ELR (cell line): ENCODE measurements around the gene ZZZ3.
"Not testable (repeated sequence)": the region's sequence is repeated elsewhere in the genome, so short reads cannot be mapped to it uniquely, and the experiment has no call there.

Experiments used
- DNase-seq: peaks from one replicate; pipeline ENCODE4 v3.0.0-alpha.2; 2015; ENCODE audit warnings: low read depth

Gene ZZZ3

DNA sequence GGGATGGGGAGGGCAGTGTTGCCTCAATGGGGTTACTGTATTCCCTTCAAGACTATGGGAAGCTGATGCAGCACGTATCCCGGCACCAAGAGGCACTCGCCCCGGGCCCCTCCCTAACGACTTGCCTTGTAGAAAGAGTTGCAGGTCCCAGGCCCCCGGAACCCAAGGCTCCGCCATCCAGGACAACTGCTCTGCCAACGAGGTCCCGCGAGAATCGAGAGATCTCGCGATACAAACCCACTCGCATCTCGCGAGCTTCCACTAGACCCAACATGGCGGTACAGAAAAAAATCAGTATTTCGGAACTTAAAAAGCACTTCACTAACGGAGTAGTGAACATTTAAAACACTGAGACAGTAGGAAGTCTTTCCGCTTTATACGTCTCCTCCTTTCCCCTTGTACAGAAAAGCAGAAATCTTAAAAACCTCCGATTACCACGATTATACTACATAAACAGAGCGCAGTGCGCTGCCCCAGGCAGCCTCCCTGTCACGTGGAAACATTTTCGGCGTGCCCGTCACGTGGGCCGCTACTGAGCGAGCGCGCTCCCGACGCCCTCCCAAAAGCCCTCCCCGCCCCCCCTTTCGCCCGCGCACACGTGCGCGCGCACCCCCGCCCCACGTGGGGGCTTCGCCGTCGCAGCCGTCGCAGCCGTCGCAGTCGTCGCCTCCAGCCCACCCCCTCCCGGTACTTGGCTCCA lies at the start of gene ZZZ3:
ZZZ3 (minus strand) TSS at position 199 of the 700 bp plus-strand sequence. CDS start 49,304 bp downstream, outside the sequence.
- DNase-seq: peak; percentile 93

DNA sequence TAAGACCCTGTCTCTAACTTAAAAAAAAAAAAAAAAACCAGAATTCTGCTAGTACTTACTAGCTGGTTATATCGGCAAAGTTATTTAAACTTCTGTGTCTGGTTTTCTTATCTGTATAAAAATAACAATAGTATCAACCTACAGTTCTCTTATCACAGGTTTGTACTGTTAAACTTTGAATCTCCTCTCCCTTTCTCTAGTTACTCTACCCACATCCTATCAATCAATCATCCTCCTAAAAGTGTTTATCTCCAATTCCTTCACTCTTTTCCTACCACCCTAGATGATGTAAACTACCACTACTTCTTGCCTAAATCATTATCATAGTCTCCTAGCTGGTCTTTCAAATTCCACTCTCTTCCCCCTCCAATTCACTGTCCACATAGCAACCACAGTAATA lies 49.6 kb upstream of the ZZZ3 start:
- DNase-seq: no peak

DNA sequence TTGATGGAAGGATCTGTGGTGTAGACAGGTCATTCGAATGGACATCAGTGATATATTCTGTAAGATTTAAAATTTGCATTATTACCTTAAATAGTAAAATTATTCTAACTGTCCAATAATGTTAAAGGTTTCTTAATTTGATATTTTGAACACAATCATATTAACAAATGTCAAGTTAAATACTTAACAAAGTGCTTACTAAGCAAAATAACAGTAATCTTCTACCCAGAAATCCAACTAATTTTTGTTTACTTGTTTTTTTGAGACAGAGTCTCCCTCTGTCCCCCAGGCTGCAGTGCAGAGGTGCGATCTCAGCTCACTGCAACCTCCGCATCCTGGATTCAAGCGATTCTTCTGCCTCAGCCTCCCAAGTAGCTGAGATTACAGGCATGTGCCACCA lies 43.2 kb upstream of the ZZZ3 start:
- DNase-seq: no peak

DNA sequence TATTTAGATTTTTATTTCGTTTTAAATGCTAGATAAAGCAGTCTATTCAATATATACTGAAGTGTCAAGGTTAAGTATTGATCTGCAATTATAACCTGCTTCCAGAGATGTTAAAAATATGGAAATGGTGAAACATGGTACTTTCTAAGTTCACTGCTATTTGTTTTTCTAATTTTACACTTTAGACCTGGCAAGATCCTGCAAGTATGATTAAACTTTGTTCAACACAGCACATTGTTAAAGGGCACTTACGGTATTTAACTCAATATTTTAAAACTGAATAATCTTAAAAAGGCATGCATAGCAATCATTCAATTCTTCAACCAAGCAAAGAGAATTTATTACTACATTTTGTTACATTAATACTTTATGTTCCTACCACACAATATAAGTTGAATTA lies 35.7 kb upstream of the ZZZ3 start:
- no peak for DNase-seq

DNA sequence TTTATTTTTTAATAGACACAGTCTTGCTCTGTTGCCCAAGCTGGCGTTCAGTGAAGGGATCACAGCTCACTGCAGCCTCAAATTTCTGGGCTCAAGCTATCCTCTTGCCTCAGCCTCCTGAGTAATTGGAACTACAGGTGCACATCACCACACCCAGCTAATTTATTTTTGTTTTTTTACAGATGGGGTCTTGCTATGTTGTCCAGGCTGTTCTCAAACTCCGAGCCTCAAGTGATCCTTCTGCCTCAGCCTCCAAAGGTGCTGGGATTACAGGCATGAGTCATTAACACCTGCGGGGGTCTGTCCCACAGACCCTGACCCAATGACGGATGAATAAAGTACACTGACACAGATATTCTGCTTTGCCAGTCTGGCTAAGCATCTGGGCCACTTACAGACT lies 33.6 kb upstream of the ZZZ3 start:
- no peak for DNase-seq

DNA sequence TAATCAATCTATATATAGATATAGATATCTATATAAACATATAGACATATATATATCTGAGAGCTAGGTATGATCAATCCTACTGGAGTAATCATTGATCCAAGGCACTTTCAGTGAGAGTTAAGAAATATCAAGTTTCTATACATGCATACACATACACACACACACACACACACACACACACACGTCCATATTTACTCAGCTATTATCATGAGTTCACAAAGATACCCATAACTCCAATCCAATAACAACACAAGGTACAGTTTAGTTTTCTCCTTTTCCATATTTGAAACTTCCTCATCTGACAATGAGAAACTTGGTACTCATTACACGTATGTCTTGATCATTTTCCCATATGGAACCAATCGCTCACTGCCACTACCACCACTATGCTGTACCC lies 27.3 kb upstream of the ZZZ3 start:
- no peak for DNase-seq

DNA sequence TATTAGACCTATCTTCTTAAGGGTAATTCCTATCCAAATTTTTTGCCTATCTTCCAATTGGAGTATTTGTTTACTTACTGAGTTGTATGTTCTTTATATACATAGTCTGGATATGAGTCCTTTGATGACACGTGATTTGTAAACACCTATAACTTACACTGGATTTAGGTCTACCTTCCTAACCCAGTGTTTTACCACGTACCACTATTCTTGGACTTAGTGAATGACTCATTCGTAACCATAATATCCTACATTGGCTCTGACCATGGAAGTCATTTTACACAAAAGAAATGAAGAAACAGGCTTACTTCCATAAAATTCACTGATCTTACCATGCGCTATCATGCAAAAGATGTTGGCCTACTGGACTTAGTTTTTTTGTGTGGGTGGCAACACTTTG lies 23.9 kb upstream of the ZZZ3 start:
- peak; percentile 59 for DNase-seq

DNA sequence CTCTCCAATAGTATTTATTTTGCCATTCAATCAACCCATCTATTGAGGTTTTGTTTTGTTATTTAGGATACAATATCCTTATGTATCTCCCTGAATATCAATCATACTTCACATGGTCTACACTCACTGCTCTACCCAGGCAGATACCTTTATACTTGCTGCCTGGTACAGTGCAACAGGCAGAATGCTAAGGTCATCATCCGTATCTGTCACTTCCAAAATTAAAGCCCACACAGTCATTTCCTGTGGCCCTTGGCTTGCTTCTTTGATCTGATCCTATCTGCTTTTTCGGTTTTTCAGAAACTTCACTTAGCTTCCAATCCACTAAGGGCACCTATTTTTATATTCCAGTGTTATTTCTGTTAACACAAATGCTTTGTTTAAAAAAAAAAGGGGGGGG lies 22.3 kb upstream of the ZZZ3 start:
- DNase-seq: no peak

DNA sequence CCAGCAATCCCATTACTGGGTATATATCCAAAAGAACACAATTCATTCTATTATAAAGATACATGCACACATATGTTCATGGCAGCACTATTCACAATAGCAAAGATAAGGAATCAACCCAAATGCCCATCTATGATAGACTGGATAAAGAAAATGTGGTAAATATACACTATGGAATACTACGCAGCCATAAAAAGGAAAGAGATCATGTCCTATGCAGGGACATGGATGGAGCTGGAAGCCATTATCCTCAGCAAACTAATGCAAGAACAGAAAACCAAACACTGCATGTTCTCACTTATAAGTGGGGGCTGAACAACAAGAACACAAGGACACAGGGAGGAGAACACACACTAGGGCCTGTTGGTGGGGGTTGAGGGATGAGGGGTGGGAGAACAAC lies 17.2 kb upstream of the ZZZ3 start:
- DNase-seq: not testable (repeated sequence)

DNA sequence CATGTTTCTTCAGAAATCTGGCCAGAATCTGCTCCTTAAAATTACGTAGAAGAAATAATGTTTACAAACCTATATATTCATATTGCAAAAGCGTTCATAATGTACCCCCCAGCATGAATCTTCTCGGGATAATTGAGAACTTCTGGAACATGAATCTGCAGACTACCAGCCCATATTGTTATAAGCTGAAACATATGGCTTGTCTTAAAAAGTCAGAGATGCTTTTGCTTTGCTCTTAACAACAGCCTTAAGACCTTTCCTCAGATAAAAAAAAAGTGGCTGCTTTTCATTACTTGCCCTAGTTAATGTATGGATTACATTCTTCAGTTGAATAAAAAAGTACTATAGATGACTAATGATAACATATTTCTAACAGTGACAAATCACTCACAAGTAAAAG lies 15.0 kb upstream of the ZZZ3 start:
- no peak for DNase-seq

DNA sequence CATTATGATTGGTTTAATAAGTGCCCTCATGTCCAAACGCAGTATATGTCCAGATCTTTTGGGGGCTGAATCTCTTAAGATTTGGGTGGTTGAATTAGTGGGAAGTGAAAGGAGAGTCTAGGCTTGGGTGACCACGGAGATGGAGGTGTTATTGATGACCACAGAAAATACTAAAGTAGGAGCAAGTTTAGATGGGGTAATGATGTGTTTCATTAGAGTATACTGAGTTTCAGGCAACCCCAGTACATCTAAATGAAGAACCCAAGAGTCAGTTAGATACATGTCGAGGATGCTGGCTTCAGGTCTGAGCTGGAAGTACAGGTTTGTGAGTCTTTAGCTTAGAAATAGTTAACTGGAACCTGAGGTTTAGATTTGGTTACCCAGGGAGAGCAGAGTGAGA lies 6.5 kb upstream of the ZZZ3 start:
- no peak for DNase-seq

DNA sequence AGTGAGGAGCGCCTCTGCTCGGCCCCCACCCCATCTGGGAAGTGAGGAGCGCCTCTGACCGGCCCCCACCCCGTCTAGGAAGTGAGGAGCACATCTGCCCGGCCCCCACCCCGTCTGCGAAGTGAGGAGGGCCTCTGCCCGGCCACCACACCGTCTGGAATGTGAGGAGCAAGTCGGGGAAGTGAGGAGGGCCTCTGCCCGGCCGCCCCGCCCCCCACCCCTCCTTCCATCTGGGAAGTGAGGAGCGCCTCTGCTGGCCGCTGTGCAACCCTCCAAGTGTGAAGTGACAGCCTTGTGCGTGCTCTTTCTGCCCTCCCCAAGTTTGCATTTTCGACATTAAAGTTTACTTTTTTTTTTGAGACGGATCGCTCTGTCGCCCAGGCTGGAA lies 5.1 kb upstream of the ZZZ3 start:
- no peak for DNase-seq

DNA sequence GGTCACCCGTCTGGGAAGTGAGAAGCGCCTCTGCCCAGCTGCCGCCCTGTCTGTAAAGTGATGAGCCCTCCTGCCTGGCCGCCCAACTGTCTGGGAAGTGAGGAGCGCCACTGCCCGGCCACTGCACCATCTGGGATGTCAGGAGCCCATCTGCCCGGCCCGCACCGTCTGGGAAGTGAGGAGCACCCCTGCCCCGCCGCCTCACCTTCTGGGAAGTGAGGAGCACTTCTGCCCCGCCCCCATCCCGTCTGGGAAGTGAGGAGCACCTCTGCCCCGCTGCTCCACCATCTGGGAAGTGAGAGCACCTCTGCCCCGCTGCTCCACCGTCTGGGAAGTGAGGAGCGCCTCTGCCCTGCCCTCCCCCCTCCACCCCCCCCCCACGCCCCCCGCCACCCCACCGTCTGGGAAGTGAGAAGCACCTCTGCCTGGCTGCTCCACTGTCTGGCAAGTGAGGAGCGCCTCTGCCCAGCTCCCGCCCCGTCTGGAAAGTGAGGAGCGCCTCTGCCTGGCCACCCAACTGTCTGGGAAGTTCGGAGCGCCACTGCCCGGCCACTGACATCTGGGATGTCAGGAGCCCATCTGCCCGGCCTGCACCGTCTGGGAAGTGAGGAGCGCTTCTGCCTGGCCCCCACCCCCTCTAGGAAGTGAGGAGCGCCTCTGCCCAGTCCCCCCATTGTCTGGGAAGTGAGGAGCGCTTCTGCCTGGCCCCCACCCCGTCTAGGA lies 4.5 kb upstream of the ZZZ3 start:
- no peak for DNase-seq

DNA sequence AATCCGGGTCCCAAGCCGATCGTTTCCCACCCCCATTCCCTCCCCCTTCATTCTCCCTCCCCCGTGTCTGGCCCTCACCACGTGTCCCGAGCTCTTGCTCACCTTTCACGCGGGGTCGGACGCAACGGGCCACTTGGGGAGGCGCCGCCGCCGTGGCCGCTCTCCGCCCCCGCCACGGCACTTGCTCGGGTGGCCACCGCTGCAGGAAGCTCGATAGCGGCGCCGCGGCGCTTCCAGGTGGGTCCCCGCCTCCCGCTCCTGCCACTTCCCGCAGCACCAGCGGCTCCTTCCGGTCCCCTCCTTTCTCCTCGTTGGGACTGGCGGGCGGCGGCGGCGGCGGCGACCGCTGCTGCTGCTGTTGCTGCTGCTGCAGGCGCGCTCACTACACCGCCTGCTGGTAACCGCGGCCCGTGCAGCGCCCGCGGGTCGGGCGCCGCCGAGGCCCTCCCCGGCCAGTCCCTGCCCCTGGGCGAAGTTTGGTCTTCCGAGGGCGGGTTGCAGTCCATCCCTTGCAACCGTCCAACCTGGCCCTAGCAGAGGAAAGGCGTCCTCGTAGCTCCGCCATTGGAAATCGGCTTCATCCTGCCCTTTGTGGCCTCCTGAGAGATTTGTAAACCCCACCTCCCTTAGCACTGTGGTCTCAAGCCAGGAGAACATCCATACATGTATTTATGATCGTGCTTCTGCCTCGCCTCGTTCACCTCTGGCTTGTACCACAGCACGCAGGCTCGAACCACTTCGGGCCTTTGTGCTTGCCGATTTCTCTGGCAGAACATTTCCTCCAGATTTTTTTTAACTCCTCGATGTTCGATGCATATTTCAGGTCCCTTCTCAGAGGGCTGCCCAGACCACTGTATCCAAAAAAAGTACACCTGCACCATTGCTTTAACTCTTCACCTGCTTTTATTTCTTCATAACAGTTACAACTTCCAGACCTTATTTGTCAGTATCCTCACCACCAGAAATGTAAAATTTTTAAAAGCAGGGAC lies 996 bp upstream of the ZZZ3 start:
- DNase-seq: peak; percentile 93

DNA sequence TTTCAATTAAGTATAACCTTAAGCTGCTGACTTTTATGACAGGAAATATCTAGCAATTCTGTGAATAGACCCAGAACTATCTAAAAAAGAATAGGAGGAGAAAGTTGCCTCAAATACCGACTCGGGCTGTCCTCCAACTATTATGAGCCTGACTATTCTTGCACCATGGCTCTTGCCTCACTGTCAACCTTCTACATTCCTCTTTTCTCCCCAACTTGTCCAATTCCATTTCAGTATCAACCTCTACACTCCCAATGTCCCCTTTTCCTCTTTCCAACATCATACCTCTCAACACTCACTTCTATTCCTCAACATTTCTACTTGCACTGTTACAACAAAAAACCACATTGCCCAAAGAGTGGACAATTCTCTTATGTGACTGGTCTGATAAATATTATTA lies 2.3 kb downstream of the ZZZ3 start:
- no peak for DNase-seq

DNA sequence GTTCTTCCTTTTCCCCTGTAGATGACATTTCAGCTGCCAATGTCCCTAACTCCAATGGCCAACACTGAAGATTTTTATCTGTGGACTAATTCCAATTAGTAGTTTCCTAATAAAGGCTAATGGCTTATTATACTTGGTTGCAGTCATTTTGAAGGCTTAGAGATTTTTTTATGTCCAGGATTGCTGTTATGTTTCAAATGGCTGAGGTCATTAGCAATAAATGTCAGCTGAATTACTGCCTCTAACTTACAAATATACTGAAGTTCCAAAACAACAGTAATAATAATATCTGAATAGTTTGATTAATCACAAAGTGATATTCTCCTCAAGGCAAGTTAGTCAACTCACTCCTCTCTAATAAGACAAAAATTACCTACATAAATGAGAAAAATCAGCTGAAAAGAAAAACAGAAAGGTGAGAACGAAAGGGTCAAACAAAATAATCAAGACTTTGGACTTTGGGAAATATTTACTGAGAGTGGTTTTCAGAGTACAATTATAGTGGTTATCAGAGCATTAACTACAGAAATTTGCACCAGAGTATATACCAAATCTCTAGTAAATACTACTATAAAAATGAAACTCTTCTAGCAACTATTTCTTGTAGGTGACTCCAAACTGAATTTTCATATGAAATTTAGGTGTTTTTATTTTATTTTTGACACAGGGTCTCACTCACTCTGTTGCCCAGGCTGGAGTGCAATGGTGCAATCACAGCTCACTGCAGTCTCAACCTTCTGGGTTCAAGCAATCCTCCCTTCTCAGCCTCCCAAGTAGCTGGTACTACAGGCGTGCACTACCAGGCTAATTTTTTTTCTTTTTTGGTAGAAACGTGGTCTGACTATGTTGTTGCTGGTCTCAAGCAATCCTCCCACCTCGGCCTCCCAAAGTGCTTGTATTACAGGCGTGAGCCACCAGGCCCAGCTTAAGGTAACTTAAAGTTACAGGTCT lies 3.5 kb downstream of the ZZZ3 start:
- DNase-seq: no peak

DNA sequence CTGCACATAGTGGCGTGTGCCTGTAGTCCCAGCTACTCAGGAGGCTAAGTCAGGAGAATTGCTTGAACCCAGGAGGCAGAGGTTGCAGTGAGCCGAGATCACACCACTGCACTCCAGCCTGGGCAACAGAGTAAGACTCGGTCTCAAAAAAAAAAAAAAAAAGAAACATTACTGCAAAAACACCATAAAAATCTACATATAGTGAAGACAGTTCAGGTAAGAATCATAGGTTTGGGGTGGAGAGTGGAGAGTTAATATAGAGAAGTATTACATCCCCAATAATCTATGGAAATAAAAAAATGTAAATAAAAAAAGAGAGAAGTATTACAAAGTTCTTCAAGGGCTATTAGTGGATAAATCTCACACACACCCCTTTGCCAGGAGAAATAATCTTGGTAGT lies 7.7 kb downstream of the ZZZ3 start:
- not testable (repeated sequence) for DNase-seq

DNA sequence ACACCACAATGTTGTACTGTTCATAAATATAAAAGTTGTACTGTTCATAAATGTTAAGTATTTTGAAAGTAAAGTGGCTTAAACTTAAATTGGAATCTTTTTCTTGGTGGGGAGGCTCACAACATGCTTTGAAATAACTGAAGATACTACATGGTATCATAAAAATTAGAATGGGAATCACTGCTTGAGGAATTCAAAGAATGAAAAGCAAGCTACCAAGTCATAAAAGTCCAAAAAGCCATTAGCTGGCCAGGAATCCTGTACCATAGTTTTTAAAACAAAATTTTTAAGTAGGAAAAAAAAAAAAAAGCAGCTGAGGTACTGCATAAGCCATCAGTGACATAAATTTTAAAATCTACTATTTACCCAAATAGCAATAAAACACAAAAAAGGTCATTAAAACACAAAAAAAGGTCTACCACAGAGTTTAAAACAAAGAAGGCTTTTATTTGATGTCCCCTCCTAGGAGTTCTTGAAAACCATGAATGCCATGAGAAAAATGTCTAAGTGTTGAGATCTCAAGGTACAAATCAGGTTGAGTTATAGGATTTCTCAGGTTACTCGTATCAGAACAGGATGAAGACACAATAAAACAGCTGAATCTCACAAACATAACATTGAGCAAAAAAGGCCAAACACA lies 8.6 kb downstream of the ZZZ3 start:
- DNase-seq: no peak

DNA sequence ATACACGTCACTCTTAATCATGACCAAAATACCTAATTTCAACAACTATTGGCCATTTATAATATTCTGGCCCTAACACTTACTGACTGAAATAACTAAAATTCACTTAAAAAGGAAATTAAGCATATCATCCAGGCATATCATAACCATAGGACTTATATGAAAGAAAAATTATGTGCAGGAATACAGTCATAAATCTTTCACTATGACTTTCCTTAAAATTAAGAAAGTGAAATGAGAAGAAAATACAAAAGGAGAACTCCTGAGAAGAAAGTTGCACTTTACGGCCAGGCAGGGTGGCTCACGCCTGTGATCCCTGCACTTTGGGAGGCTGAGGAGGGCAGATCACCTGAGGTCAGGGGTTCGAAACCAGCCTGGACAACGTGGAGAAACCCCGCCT lies 9.4 kb downstream of the ZZZ3 start:
- peak; percentile 35 for DNase-seq

DNA sequence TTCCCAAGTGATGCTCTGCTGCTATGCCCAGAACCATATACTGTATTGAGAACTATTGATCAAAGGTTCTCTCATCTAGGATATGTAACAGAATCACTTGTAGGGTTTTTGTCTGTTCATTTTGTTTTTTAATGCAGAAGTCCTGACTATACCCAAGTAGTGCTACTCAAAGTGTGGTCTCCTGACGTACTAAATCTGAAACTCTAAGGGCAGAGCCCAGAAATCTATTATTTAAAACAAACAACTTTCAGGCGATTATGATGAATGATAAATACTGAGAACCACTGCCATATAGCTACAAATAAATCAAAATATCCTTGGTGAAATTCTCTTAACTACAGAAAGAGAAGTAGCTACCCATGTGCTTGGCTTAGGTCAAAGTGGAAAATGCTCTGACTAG lies 10.1 kb downstream of the ZZZ3 start:
- no peak for DNase-seq

DNA sequence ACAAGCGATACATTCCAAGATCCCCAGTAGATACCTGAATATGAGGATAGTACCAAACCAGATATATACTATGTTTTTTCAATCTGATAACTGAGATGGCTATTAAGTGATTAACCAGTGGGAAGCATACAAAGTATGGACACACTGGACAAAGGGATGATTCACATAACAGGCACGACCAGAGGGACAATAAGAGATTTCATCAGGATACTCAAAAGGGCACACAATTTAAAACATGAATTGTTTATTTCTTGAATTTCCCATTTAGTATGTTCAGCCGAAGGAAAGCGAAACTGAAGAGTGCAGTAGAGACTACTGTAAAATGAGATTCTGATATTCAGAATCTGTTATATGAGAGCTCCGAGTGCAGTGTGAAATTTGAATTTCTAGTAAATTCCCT lies 10.6 kb downstream of the ZZZ3 start:
- DNase-seq: peak; percentile 75
